Right hindlimb (tissue), 1 donor: ENCODE results near the gene DCXR.

Experiments
- DNase-seq: peaks from one replicate; pipeline ENCODE4 v3.0.0-alpha.2; 2018

The DCXR gene

GRCh38 chr17:82008941-82009405, 28.5 kb downstream of the DCXR start:
- no peak for DNase-seq

- DNase-seq, result no peak
Observed at GRCh38 chr17:82008258-82008940, 29.1 kb downstream of the DCXR start.

- DNase-seq, result no peak
Observed at GRCh38 chr17:82007495-82008257, 29.8 kb downstream of the DCXR start.

GRCh38 chr17:82007228-82007494, 30.3 kb downstream of the DCXR start:
- DNase-seq, result no peak

- no peak for DNase-seq
Observed at GRCh38 chr17:82006468-82007227, 30.8 kb downstream of the DCXR start.

- DNase-seq, result no peak
Observed at GRCh38 chr17:82005701-82006348, 31.7 kb downstream of the DCXR start.

GRCh38 chr17:82004517-82005455, 32.7 kb downstream of the DCXR start:
- no peak for DNase-seq

- DNase-seq, result peak; percentile 79
Observed at GRCh38 chr17:82003411-82004381, 33.8 kb downstream of the DCXR start.

GRCh38 chr17:82001571-82002056, 35.9 kb downstream of the DCXR start:
- no peak for DNase-seq

- no peak for DNase-seq
Observed at GRCh38 chr17:82000803-82001570, 36.5 kb downstream of the DCXR start.

- DNase-seq, result no peak
Observed at GRCh38 chr17:81999976-82000802, 37.3 kb downstream of the DCXR start.

- DNase-seq, result no peak
Observed at GRCh38 chr17:81999587-81999975, 37.9 kb downstream of the DCXR start.

- no peak for DNase-seq
Observed at GRCh38 chr17:81998691-81999438, 38.6 kb downstream of the DCXR start.

- no peak for DNase-seq
Observed at GRCh38 chr17:81998212-81998611, 39.3 kb downstream of the DCXR start.

GRCh38 chr17:81996757-81997441, 40.6 kb downstream of the DCXR start:
- no peak for DNase-seq

GRCh38 chr17:81996232-81996756, 41.2 kb downstream of the DCXR start:
- no peak for DNase-seq
